ENCODE results near the gene RNF186. TPM values are rescaled to one million over a fixed set of nuclear protein-coding genes. Genes with fewer than 3 reads are reported as not detected.

RNF186 gene
- total and polyA plus RNA-seq, 5 donors = not detected

Other genes starting within 250 kb of the RNF186 start
- 10 to 100 TPM; 40.7 to 64.8 (median 46.1) TPM for gene NBL1, start 171.0 kb downstream of the RNF186 start, total RNA-seq
- 45.7 TPM for gene NBL1, start 171.0 kb downstream of the RNF186 start, polyA plus RNA-seq
- not detected for gene HTR6, start 150.4 kb downstream of the RNF186 start, total RNA-seq
- gene HTR6, start 150.4 kb downstream of the RNF186 start, polyA plus RNA-seq = not detected
- 10 to 100 TPM; 10.4 to 11.5 (median 11.0) TPM for gene TMCO4, start 15.4 kb downstream of the RNF186 start, total RNA-seq
- gene TMCO4, start 15.4 kb downstream of the RNF186 start, polyA plus RNA-seq = 8.4 TPM
- 1 to 10 TPM; 4.1 to 6.2 (median 5.1) TPM for gene OTUD3, start 67.1 kb upstream of the RNF186 start, total RNA-seq
- 2.8 TPM for gene OTUD3, start 67.1 kb upstream of the RNF186 start, polyA plus RNA-seq
- gene PLA2G2E, start 108.3 kb upstream of the RNF186 start, total RNA-seq = not detected
- gene PLA2G2E, start 108.3 kb upstream of the RNF186 start, polyA plus RNA-seq = not detected
- 100 to 1,000 TPM; 134 to 996 (median 625) TPM for gene PLA2G2A, start 164.3 kb upstream of the RNF186 start, total RNA-seq
- 1,085 TPM for gene PLA2G2A, start 164.3 kb upstream of the RNF186 start, polyA plus RNA-seq

All from right cardiac atrium (tissue), 5 donors.